SIG-M5 treated with dmso at 0.1 percent for 504 hours (cell line): ENCODE measurements around the gene TSPAN7.

Experiments used
- DNase-seq: peaks from one replicate; lab custom pipeline; 2025; ENCODE audit not compliant: unreplicated experiment; lab: John Stamatoyannopoulos, UW

Gene TSPAN7

GRCh38 chrX:38678183-38678582 is 116.8 kb downstream of the TSPAN7 start:
- no peak for DNase-seq

- DNase-seq, result no peak
Observed at GRCh38 chrX:38678821-38679220, 117.5 kb downstream of the TSPAN7 start.

- no peak for DNase-seq
Observed at GRCh38 chrX:38679695-38680094, 118.4 kb downstream of the TSPAN7 start.

- DNase-seq, result no peak
Observed at GRCh38 chrX:38682095-38682494, 120.8 kb downstream of the TSPAN7 start.

DNA sequence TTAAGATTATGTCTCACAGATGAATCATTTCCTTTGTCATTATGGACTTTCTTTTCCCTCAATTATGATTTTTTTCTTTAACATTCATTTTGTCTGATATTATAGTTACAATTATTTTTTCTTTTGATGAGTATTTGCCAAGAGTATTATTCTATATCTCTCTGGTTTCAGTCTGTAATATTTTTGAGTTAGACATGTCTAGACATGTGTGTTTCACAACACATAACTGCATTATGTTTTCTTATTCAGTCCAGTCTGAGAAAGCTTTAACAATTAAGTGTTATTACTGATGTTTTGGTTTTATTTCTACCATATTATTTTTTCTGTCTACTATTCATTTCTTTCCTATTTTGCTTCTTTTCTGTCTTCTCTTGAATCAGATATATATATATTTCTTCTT is 131.6 kb downstream of the TSPAN7 start:
- DNase-seq, result no peak

DNA sequence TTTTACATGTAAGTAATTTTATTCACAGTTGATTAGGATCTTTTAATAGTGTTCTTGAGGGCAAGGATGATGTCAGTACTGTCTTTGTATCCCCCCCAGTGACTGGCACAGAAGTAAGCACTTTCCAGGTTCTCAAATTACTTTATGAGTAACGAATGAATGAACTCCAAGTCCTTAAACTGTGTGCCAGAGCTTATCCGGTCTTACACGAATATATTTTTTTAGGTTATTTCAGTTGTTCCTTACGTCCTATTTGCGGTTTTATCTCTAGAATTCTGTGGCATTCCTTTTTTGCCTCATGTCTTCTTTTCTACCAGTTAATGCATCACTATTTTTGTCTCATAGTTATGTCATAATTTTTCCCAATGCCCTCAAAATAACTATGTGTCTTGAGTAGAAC is 133.1 kb downstream of the TSPAN7 start:
- no peak for DNase-seq

- DNase-seq, result no peak
Observed at GRCh38 chrX:38697461-38697860, 136.1 kb downstream of the TSPAN7 start.

DNA sequence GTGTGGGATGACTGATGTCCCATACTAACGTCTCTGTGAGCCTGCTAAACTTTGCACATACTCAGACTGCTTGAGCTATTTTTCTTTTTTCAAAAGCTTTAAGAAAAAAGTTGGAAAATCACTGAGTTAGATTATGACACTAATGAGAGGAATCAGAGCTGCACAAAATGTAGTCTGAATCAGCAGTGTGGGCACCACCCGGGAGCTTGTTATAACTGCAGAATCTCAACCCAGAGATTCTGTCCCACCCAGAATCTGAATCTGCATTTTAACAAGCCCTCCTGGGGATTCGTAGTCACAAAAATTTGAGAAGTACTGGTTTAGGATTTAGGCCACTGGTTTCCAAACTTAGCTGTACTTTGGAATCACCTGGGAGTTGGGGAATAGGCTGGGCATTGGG is 137.8 kb downstream of the TSPAN7 start:
- DNase-seq, result no peak

DNA sequence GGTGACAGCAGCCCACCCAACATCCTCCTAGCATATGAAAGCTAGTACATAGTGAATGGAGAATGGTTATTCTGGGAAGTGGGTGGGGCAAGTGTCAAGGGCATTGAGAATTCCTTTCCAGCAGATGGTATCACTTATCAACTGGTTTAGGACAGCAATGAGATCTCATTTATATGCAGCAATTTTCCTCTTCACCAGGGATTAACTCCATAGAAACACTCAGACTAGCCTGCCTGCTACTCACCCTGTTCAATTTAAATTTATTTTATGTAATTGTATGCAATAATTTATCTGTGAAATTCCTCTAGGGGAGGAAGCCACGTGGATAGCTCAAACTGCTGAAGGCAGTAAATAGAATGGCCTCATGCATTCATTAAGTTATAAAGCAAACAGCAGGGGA is 138.4 kb downstream of the TSPAN7 start:
- DNase-seq, result no peak

DNA sequence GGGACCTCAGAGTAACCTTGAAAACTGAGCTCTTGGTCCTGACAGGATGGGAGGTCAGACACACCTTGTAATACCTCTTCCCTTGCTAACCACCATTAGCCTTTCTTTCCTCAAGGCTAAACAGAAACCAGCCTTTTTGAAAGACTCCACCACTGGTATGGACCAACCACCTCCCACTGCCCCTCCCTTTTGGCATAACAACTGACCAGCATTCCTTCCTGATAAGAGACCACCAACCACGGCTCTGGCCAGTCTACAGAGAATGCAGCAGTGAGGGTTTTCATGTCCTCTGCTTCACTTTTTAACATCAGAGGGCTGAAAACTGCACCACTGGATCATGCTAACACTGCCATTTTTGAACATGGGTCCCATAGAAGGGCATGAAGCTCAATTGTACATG is 139.7 kb downstream of the TSPAN7 start:
- DNase-seq, result no peak

DNA sequence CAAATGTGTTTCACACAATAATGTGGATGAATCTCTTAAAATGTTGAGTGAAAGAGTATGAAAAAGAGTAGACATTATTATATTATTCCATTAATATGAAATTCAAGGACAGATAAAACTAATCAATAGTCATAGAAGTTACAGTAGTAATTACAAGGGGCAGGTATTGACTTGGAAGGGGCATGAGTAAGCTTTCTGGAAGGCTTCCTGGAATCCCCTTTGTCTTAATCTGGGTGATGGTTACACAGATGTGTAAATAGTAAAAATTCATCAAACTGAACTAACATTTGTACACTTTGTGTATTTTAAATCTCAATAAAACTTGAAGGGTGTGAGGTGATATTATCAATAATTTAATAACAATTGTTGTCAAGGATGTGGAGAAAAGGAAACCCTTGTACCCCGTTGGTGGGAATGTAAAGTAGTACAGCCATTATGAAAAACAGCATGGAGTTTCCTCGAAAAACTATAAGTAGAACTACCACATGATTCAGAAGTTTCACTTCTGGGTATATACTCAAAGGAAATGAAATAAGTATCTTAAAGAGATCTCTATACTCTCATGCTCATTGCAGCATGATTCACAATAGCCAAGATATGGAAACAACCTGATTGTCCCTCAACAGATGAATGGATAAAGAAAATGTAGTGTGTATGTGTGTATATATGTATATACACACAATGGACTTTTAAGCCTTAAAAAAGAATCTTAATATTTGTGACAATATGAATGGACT is 143.0 kb downstream of the TSPAN7 start:
- DNase-seq, result no peak

DNA sequence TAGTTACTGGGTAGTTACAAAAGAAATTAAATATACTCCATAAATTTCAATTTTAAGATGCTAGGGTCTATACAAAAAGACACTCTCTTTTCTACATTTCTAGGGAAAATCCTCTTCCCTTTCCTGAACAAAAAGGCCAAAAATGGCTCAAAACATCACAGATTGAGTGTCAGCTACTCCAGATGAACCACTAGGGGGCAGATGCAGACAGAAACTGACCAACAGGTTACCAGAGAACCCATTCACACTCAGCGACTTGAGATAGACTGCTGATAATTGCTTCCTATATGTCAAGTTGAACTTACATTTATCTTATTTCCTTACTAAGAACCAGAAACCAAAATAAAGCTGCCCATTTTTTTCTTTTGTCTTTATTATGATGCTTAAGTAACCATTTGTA is 156.5 kb downstream of the TSPAN7 start:
- peak; percentile 18 for DNase-seq

DNA sequence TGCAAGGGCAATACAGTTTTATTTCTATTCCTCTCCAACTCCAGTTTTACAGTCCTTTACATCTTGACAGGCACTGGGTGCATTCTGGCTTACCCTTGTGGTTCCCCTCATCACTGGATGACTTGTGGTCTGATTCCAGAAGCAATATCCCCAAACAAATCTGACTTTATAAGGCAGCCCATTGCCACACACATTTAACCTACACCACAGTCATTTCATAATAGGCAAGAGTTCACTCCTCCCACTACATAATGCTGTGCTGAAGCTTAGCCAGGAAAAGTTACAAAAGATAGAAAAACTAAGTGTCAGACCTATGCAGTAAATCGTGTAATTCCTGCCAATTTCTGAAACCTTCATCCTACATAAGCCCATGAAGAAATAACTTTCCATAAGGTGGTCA is 157.0 kb downstream of the TSPAN7 start:
- DNase-seq, result peak; percentile 28

- no peak for DNase-seq
Observed at GRCh38 chrX:38726612-38727011, 165.3 kb downstream of the TSPAN7 start.

DNA sequence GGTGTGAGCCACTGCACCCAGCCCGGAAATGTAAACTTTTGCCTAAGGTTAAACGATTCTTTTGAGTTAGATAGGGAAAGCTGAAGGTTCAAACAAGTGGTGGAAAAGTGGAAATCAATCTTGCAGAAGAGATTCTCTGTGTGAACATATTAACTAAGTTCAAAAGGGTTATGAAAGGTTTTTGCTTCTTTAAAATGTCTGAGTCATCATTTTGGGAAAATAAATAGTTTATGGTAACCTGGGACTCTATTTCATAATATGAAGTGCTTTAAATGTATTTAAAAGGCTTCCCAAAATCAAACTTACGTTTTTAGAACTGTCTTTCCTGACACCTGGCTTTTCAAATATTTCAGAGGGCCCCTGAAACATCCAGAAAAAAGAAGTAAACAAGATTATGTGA is 166.3 kb downstream of the TSPAN7 start:
- no peak for DNase-seq

DNA sequence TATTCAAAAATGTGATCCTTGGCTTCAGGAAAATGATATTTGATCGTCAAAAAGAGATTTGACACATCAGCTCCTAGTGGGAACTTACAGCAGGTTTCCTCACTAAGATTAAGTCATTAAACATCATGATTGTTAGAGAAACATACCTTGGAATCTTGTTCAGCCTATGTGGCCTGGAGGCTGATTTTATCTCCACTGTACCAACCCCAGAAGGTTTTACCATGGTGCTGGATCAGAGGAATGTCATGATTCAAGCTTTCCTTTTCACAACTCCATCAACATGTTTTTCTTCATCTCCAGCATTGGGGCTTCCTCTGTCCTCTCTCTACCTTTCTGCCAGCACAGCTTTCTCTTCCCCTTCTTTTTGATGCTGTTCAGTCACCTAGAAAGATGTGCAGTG is 171.5 kb downstream of the TSPAN7 start:
- DNase-seq, result no peak
